ENCODE results near the gene KPNA2. TPM values are rescaled to one million over a fixed set of nuclear protein-coding genes. Genes with fewer than 3 reads are reported as not detected.
"Not testable (repeated sequence)": the region's sequence is repeated elsewhere in the genome, so short reads cannot be mapped to it uniquely, and the experiment has no call there.

Gene KPNA2
- total and polyA plus RNA-seq, 7 donors, result 11.4 to 38.4 (median 20.1) TPM

DNA sequence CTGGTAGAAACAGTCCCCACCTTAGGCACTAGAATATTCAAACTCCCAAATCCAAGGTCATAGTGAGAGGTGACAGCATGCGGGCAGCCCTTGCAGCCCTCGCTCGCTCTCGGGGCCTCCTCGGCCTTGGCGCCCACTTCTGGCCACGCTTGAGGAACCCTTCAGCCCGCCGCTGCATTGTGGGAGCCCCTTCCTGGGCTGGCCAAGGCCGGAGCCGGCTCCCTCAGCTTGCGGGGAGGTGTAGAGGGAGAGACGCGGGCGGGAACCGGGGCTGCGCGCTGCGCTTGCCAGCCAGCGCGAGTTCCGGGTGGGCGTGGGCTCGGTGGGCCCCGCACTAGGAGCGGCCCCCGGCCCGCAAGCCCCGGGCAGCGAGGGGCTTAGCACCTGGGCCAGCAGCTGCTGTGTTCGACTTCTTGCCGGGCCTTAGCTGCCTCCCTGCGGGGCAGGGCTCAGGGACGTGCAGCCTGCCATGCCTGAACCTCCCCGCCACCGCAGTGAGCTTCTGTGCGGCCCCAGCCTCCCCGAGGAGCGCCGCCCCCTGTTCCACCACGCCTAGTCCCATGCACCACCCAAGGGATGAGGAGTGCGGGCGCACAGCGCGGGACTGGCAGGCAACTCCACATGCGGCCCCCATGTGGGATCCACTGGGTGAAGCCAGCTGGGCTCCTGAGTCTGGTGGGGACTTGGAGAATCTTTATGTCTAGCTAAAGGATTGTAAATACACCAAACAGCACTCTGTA, 45.0 kb downstream of the KPNA2 start:
- intact Hi-C loops (cut with DNase I), result no loop called here
- 96 to 98% (median 96%) methylated on average over 39 to 46 of the region's 46 CpGs for WGBS, 3 donors

GRCh38 chr17:68081305-68082265, 46.0 kb downstream of the KPNA2 start:
- DNase-seq; intact Hi-C loops (cut with DNase I); H3K4me1 ChIP-seq; H3K27me3 ChIP-seq (ENCODE audit: insufficient read depth in 3 of 3, low read length in 2 of 3); H3K4me3 ChIP-seq; H3K9me3 ChIP-seq; ATAC-seq; H3K36me3 ChIP-seq (ENCODE audit: insufficient read depth in 1 of 2, low read depth in 1 of 2); H3K27ac ChIP-seq: not testable (repeated sequence)
- WGBS, 3 donors, result 82 to 89% (median 87%) methylated on average over 13 of the region's 13 CpGs

More for the DNA sequence above, 45.0 kb downstream of the KPNA2 start:
- Histone ChIP-seq H3K36me3 (ENCODE audit: insufficient read depth in 1 of 2, low read depth in 1 of 2) (no peaks in the 10 kb centered on the region), H3K4me1 (no peaks in the 10 kb centered on the region), H3K27me3 (ENCODE audit: insufficient read depth in 3 of 3, low read length in 2 of 3) (no peaks in the 10 kb centered on the region), H3K9me3 (no peaks in the 10 kb centered on the region), H3K27ac (no peak overlapping the region), H3K4me3 (no peak overlapping the region)
- DNase-seq (no peak), ATAC-seq (no peak)
- TF ChIP-seq CTCF (IDR thresholded peaks at IDR 0.05), result no peak

- TF ChIP-seq CTCF (IDR thresholded peaks at IDR 0.05), result no peak
- intact Hi-C loops (cut with DNase I), result no loop called here
- Histone ChIP-seq H3K4me3 (no peak overlapping the region), H3K9me3 (no peaks in the 10 kb centered on the region), H3K27me3 (ENCODE audit: insufficient read depth in 3 of 3, low read length in 2 of 3) (no peaks in the 10 kb centered on the region), H3K4me1 (no peaks in the 10 kb centered on the region), H3K27ac (no peak overlapping the region), H3K36me3 (ENCODE audit: insufficient read depth in 1 of 2, low read depth in 1 of 2) (no peaks in the 10 kb centered on the region)
- DNase-seq, result no peak
- no peak for ATAC-seq
- 60 to 65% (median 62%) methylated on average over 6 to 7 of the region's 7 CpGs for WGBS, 3 donors
Measured at GRCh38 chr17:68085771-68086381, 50.3 kb downstream of the KPNA2 start.

GRCh38 chr17:68086666-68087065, 51.1 kb downstream of the KPNA2 start:
- H3K4me1 ChIP-seq; H3K27ac ChIP-seq; DNase-seq; intact Hi-C loops (cut with DNase I); H3K9me3 ChIP-seq; H3K4me3 ChIP-seq; ATAC-seq; H3K27me3 ChIP-seq (ENCODE audit: insufficient read depth in 3 of 3, low read length in 2 of 3); H3K36me3 ChIP-seq (ENCODE audit: insufficient read depth in 1 of 2, low read depth in 1 of 2): not testable (repeated sequence)
- WGBS, 3 donors, result 82 to 96% (median 88%) methylated on average over 3 to 4 of the region's 4 CpGs

DNA sequence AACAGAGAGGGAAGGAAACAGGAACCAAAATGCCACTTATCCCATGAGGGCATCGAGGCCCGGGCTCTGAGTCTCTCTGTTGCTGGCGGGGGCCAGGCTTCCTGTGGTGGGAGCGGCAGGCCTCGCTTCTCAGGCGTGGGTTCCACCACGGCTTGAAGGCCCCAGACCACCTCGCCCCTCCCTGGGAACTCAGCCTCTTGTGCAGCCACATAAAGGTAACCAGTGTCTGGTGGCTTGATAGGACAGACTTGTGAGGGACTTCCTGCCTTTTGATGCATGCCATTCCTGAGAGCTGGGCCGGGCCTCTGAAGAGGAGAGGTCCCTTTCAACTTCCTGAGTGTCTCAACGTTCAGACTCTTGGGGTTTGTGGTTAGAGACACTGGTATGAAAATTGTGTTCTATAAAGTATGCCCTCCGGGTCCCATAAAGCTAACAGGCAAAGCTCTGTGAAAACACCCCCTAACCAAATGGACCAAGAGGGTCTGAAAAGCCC, 51.6 kb downstream of the KPNA2 start:
- H3K4me1 ChIP-seq; DNase-seq; H3K9me3 ChIP-seq; H3K4me3 ChIP-seq; ATAC-seq; H3K27ac ChIP-seq; H3K27me3 ChIP-seq (ENCODE audit: insufficient read depth in 3 of 3, low read length in 2 of 3); H3K36me3 ChIP-seq (ENCODE audit: insufficient read depth in 1 of 2, low read depth in 1 of 2); intact Hi-C loops (cut with DNase I): not testable (repeated sequence)
- 73 to 78% (median 76%) methylated on average over 9 to 10 of the region's 11 CpGs for WGBS, 3 donors
